A172 (cell line): Measurements from ENCODE around the gene LPXN. TPM values are rescaled to one million over a fixed set of nuclear protein-coding genes. Genes with fewer than 3 reads are reported as not detected.

Experiments used
- DNase-seq: peaks from one replicate; pipeline ENCODE4 v3.0.0-alpha.2; 2015; ENCODE audit warnings: low spot score
- total RNA-seq: library from RNA; depleted of rRNA; stranded (reverse); fragments of >200 nt; shearing (Covaris generic); gene quantifications from 2 replicates; pipeline ENCODE4 v1.2.3, GENCODE V29; 2014; rRNA removed

LPXN gene
- total RNA-seq, result 0.84 and 1.8 TPM in 2 replicates

- no peak for DNase-seq
Observed at GRCh38 chr11:58575377-58576020, at the start of gene LPXN. Gene LPXN (minus strand): TSS chr11:58575856. CDS start chr11:58575772, 84 bp downstream.

GRCh38 chr11:58625086-58625485 is 49.4 kb upstream of the LPXN start:
- no peak for DNase-seq

- no peak for DNase-seq
Observed at GRCh38 chr11:58622344-58622743, 46.7 kb upstream of the LPXN start, which contains the start of gene CNTF. Gene CNTF (plus strand): TSS chr11:58622665. CDS start chr11:58622753, 88 bp downstream.

- DNase-seq, result no peak
Observed at GRCh38 chr11:58621586-58622262, 46.1 kb upstream of the LPXN start.

- DNase-seq, result no peak
Observed at GRCh38 chr11:58617976-58618557, 42.4 kb upstream of the LPXN start.

GRCh38 chr11:58616594-58616993 is 40.9 kb upstream of the LPXN start:
- DNase-seq, result peak; percentile 72

GRCh38 chr11:58615559-58615958 is 39.9 kb upstream of the LPXN start:
- DNase-seq, result no peak

- no peak for DNase-seq
Observed at GRCh38 chr11:58613228-58613627, 37.6 kb upstream of the LPXN start.

GRCh38 chr11:58609723-58610122 is 34.1 kb upstream of the LPXN start:
- DNase-seq, result no peak

- no peak for DNase-seq
Observed at GRCh38 chr11:58608331-58608730, 32.7 kb upstream of the LPXN start.

GRCh38 chr11:58606930-58607714 is 31.5 kb upstream of the LPXN start:
- DNase-seq, result no peak

- no peak for DNase-seq
Observed at GRCh38 chr11:58600510-58600909, 24.9 kb upstream of the LPXN start.

GRCh38 chr11:58597486-58598144 is 22.0 kb upstream of the LPXN start:
- DNase-seq, result no peak

- DNase-seq, result no peak
Observed at GRCh38 chr11:58596621-58597020, 21.0 kb upstream of the LPXN start.

- DNase-seq, result no peak
Observed at GRCh38 chr11:58594826-58595225, 19.2 kb upstream of the LPXN start.

- no peak for DNase-seq
Observed at GRCh38 chr11:58592760-58593472, 17.3 kb upstream of the LPXN start.

GRCh38 chr11:58591659-58592058 is 16.0 kb upstream of the LPXN start:
- DNase-seq, result no peak

- DNase-seq, result no peak
Observed at GRCh38 chr11:58586998-58587397, 11.3 kb upstream of the LPXN start.

GRCh38 chr11:58582437-58582836 is 6.8 kb upstream of the LPXN start:
- no peak for DNase-seq

- DNase-seq, result no peak
Observed at GRCh38 chr11:58580311-58580710, 4.7 kb upstream of the LPXN start.
